ENCODE data around the gene HSD17B2. TPM values are rescaled to one million over a fixed set of nuclear protein-coding genes. Genes with fewer than 3 reads are reported as not detected.

Gene HSD17B2
- total and polyA plus RNA-seq, 4 donors: 47.7 to 126 (median 103) TPM

- TF ChIP-seq REST (IDR thresholded peaks at IDR 0.05): no peak
Observed at GRCh38 chr16:82113741-82114140, 78.7 kb downstream of the HSD17B2 start (continued).

- Histone ChIP-seq H3K27me3 (ENCODE audit: control insufficient read depth in 4 of 4, insufficient read depth in 4 of 4, low read length in 3 of 4) (no peaks in the 10 kb centered on the region), H3K4me1 (ENCODE audit: control insufficient read depth in 4 of 4, insufficient read depth in 4 of 4, low read length in 3 of 4) (no peaks in the 10 kb centered on the region)
Observed at GRCh38 chr16:82116535-82116934, 81.5 kb downstream of the HSD17B2 start.

GRCh38 chr16:82118749-82119148 is 83.7 kb downstream of the HSD17B2 start:
- H3K27me3 ChIP-seq (ENCODE audit: control insufficient read depth in 4 of 4, insufficient read depth in 4 of 4, low read length in 3 of 4): no peaks in the 10 kb centered on the region
- H3K36me3 ChIP-seq (ENCODE audit: control insufficient read depth in 4 of 4, insufficient read depth in 3 of 4, low read depth in 1 of 4, low read length in 3 of 4): no peaks in the 10 kb centered on the region
- H3K9ac ChIP-seq (ENCODE audit: low read depth in 1 of 2, low read length in 2 of 2): no peak overlapping the region
- H3K27ac ChIP-seq (ENCODE audit: low read depth in 1 of 2, low read length in 2 of 2): no peak overlapping the region
- TF ChIP-seq FOXA2 (IDR thresholded peaks at IDR 0.05) (no peak), GABPA (IDR thresholded peaks at IDR 0.05 in 1 of 2, conservative IDR thresholded peaks at IDR 0.05 in 1 of 2) (no peak), SP1 (IDR thresholded peaks at IDR 0.05) (no peak), REST (IDR thresholded peaks at IDR 0.05) (no peak), CTCF (IDR thresholded peaks at IDR 0.05; ENCODE audit: low read depth, low read length, missing input control) (no peak)
- no peak overlapping the region for H3K4me3 ChIP-seq (ENCODE audit: low read depth in 1 of 3, low read length in 3 of 3)
- H3K9me3 ChIP-seq (ENCODE audit: control insufficient read depth in 4 of 4, low read length in 3 of 4): no peaks in the 10 kb centered on the region
- DNase-seq (ENCODE audit: low spot score): no peak
- no peaks in the 10 kb centered on the region for H3K4me1 ChIP-seq (ENCODE audit: control insufficient read depth in 4 of 4, insufficient read depth in 4 of 4, low read length in 3 of 4)
- 86% methylated on average over 2 of the region's 2 CpGs for WGBS

More at GRCh38 chr16:82116535-82116934, 81.5 kb downstream of the HSD17B2 start:
- Histone ChIP-seq H3K4me3 (ENCODE audit: low read depth in 1 of 3, low read length in 3 of 3) (no peak overlapping the region), H3K9me3 (ENCODE audit: control insufficient read depth in 4 of 4, low read length in 3 of 4) (no peaks in the 10 kb centered on the region), H3K36me3 (ENCODE audit: control insufficient read depth in 4 of 4, insufficient read depth in 3 of 4, low read depth in 1 of 4, low read length in 3 of 4) (no peaks in the 10 kb centered on the region), H3K9ac (ENCODE audit: low read depth in 1 of 2, low read length in 2 of 2) (no peak overlapping the region), H3K27ac (ENCODE audit: low read depth in 1 of 2, low read length in 2 of 2) (no peak overlapping the region)
- no peak for DNase-seq (ENCODE audit: low spot score)
- TF ChIP-seq SP1 (IDR thresholded peaks at IDR 0.05): no peak
- TF ChIP-seq MAX (IDR thresholded peaks at IDR 0.05): no peak
- no peak for TF ChIP-seq ATF3 (IDR thresholded peaks at IDR 0.05)
- WGBS: 79% methylated on average over 1 of the region's 1 CpG
